DMS114 treated with DMSO at 0.1 percent for 48 hours (cell line): ENCODE data around the gene CCR3.

Experiments
- DNase-seq: peaks from one replicate; lab custom pipeline; 2025; ENCODE audit not compliant: unreplicated experiment; lab: John Stamatoyannopoulos, UW

Gene CCR3

GRCh38 chr3:46293991-46294833 lies 52.0 kb downstream of the CCR3 start:
- DNase-seq: no peak

DNA sequence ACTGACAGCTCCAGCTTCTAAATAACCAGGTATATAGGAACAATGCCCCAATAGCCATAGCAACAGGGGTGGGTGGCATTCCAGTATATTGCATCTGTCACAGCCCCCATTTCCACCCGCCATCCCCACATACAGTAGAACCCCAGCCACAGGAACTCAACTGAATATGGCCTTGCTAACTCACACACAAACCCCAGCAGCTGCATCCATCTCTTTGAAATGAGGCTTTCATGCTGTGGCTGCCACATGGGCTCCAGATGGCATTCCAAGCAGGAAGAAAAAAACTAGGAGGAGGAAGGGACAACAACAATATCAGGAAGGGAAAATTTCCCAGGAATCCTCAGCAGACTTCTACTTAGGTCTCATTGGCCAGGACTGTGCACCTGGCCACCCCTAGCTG lies 54.6 kb downstream of the CCR3 start:
- DNase-seq: no peak

- DNase-seq: no peak
These were observed 55.6 kb downstream of the CCR3 start for GRCh38 chr3:46297658-46298423.

DNA sequence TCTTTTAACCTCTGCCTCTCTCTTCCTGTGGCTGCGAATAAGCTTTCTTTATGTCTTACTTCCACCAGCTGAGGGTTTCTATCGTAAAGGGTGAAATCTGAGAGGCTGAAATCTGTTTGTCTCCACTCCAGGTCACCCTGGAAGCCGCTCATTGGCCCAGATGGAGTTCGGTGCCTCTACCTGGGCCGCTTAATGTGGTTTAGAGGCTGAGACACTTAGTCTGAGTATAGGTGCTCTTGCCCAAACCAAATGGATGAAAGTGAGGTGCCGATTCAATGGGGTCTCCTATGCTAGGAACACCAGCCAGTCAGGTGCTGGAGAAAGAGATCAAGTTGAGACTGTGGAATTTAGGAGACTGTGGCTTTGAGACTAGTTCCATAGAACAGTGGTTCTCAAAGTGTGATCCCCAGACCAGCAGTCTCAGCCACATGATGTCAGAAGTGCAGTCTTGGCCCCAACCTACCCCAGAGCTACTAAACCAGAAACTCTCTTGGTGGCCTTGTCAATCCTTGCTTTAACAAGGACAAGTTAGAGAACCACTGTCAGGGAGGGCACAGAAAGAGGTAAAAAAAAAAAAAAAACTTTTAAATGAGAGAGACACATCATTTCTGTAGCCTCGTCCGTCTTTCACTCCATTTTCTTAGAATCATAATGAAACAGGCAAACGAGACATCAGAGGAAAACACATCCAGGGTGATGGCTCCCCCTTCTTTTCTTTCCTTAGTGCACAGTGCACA lies 56.8 kb downstream of the CCR3 start:
- DNase-seq: no peak

DNA sequence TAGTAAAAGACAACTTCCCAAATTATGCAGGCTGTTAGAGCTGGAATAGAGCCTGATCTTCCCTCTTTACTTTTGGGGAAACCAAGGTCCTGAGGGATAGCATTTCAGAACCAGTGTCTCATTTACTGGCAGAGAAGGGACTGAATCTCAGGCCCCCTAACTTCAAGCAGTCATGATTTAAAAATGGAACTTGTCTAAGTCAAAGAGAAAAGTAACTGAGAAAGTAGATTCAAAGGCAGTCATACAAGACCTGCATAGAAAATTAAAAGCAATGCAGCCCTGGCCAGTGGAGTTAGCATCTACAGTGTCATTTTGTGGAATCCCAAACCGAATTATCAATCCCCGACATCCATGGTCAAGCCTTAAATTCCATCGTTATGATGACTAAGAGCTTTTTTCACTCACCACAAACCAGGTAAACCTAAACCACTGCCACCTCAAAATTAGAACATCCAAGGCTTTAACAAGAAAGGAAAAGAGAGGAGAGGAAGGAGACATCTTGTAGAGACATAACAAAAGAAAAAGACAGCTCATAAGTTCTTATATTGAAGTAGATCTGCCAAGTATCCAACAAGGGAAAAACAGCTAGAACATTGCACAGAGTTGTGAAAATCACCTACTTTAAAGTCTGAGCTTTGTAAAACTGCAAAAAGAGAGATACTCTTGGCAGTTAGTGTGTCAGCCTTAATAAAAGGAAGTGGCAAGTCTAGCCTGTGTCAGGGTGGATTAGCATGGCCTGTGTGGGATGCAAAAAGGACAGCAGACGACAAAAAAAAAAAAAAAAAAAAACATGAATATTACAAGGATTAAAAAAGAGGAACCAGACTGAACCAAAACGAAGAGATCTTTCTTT lies 57.6 kb downstream of the CCR3 start:
- no peak for DNase-seq

GRCh38 chr3:46300461-46300789 lies 58.2 kb downstream of the CCR3 start:
- DNase-seq: no peak

- DNase-seq: no peak
These were observed 59.0 kb downstream of the CCR3 start for GRCh38 chr3:46301122-46301835.

GRCh38 chr3:46303240-46303639 lies 61.0 kb downstream of the CCR3 start:
- DNase-seq: no peak

DNA sequence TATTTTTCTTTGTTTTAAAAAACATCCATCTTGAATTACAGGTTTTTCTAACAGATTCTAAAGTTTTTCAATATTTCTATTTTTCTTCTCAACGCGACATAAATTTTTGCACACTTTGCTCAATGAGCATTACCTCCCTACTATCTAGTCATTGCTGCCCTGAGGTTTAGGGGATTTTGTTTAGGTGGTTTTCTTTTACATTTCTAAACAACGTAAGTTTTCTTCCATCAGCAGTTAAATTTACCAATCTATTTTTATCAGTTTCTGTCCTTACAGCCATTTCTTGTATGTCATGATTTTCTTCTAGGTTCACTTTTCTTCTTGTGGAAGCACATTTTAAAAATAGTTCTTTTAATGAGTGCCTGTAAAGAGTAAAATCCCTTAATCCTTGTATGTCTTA lies 62.5 kb downstream of the CCR3 start:
- no peak for DNase-seq

DNA sequence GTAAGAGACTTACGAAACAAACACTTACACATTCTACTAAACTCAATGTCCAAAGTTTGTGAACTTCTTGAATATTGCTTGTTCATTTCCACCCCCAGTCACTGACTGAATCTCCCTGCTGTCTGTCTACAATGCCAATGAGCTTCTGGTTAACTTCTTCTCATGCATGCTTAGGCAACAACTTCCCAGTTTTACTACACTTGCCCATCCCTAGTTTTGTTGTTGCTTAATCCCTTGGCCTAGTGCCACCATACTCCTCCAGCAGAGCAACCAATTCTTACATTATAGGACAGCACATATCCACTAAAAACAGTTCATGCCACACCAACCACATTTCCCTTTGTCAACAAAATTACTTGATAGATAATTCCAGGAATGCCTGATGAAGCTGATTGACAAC lies 70.7 kb downstream of the CCR3 start:
- DNase-seq: no peak

GRCh38 chr3:46314517-46314916 lies 72.3 kb downstream of the CCR3 start:
- DNase-seq: no peak

- DNase-seq: no peak
These were observed 73.9 kb downstream of the CCR3 start for GRCh38 chr3:46316206-46316605.
